Retinal pigment epithelial cell (primary cell): ENCODE results near the gene CTDSP2.
"Not testable (repeated sequence)": the region's sequence is repeated elsewhere in the genome, so short reads cannot be mapped to it uniquely, and the experiment has no call there.

Experiments used
- DNase-seq: peaks from one replicate; pipeline ENCODE4 v3.0.0-alpha.2; 2010; ENCODE audit warnings: low read depth
- H3K4me3 ChIP-seq: 2 replicates; pipeline ENCODE4 v1.5.1; 2011; ENCODE audit warnings: mild to moderate bottlenecking, low read length, control low read depth, moderate library complexity
- CTCF ChIP-seq: conservative IDR thresholded peaks from 2 replicates; pipeline ENCODE4 v1.5.1; 2011; ENCODE audit warnings: low read depth, low read length, control low read depth, inconsistent platforms

Gene CTDSP2

GRCh38 chr12:57886542-57886941 is 40.0 kb upstream of the CTDSP2 start:
- H3K4me3 ChIP-seq: no peak overlapping the region
- no peak for DNase-seq
- no peak for TF ChIP-seq CTCF

DNA sequence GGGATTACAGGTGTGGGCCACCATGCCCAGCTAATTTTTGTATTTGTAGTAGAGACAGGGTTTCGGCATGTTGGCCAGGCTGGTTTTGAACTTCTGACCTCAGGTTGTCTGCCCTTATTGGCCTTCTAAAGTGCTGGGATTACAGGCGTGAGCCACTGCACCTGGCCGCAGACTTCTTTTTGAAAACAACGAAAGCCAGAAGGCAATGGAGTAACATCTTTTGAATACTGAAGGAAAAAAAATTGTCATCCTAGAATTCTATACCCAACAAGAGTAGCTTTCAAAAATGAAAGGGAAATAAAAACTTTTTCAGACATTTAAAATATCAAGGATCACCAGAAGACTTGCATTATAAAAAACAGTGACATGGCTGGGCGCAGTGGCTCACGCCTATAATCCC is 38.7 kb upstream of the CTDSP2 start:
- H3K4me3 ChIP-seq: no peak overlapping the region
- DNase-seq: no peak
- no peak for TF ChIP-seq CTCF

DNA sequence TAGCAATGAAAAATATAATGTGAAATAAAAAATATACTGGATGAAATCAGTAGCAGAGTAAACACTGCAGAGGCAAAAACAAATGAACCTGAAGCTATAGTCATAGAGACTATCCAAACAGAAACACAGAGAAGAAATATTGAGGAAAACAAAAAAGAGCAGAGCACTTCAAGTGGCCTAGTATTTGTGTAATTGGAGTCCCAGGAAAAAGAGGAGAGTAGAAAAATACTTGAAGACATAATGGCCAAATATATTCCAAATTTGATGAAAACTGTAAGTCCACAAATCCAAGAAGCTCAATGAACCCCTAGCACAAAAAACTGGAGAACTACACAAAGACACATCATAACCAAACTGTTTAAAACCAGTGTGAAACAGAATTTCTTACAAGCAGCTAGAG is 37.2 kb upstream of the CTDSP2 start:
- DNase-seq: no peak
- no peak overlapping the region for H3K4me3 ChIP-seq
- TF ChIP-seq CTCF: no peak

- TF ChIP-seq CTCF: no peak
- H3K4me3 ChIP-seq: no peak overlapping the region
- no peak for DNase-seq
These were observed 36.5 kb upstream of the CTDSP2 start for GRCh38 chr12:57883057-57883456.

DNA sequence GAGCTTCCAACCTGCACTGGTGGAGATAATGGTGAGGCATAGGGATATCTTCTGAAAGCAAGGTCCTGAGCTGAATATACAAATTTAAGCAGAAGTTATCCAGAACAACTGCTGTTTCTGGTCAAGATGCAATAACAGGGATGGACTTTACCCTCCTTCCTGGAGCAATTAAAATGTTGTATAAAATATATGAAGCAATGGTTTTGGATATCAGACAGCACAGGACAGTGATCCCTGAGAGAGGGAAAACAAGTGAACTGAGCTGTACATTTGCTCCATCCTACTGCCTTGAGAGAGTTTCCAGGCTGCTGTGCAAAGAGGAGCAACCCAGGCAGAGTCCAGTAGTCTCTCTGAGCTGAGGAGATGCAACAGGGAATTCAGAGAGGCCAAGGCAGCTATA is 36.0 kb upstream of the CTDSP2 start:
- TF ChIP-seq CTCF: no peak
- DNase-seq: no peak
- H3K4me3 ChIP-seq: no peak overlapping the region

GRCh38 chr12:57881475-57881874 is 34.9 kb upstream of the CTDSP2 start:
- no peak for TF ChIP-seq CTCF
- DNase-seq: no peak
- H3K4me3 ChIP-seq: no peak overlapping the region

DNA sequence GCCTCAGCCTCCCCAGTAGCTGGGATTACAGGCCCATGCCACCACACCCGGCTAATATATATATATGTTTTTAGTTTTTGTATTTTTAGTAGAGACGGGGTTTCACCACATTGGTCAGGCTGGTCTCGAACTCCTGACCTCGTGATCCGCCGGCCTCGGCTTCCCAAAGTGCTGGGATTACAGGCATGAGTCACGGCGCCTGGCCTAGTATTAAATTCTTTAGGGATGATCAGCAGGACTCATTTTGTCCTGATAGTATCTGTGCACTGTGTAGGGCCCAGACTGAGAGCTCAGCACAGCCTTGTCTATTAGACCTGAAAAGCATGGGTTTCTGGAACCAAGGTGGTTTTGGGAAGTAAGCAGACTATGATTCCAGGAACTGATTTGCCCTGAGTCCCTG is 34.5 kb upstream of the CTDSP2 start:
- DNase-seq, H3K4me3 ChIP-seq: not testable (repeated sequence)

- no peak overlapping the region for H3K4me3 ChIP-seq
- no peak for TF ChIP-seq CTCF
- no peak for DNase-seq
These were observed 31.3 kb upstream of the CTDSP2 start for GRCh38 chr12:57877876-57878275.
